Measurements from ENCODE around the gene TSPO2. TPM values are rescaled to one million over a fixed set of nuclear protein-coding genes. Genes with fewer than 3 reads are reported as not detected.

TSPO2 gene
- total RNA-seq, 6 experiments from 2014 or later = not detected

- Mint-ChIP-seq H3K9me3 (no peaks in the 10 kb centered on the region), H3K4me3 (no peak overlapping the region), H3K27ac (no peak overlapping the region), H3K4me1 (ENCODE audit: low read depth) (peaks cover 28% of the 10 kb centered on the region), H3K27me3 (ENCODE audit: insufficient read depth) (peaks cover 6% of the 10 kb centered on the region), H3K36me3 (ENCODE audit: low read depth) (no peaks in the 10 kb centered on the region)
- DNase-seq = no peak
- TF ChIP-seq CTCF (IDR thresholded peaks at IDR 0.05) = no peak
Measured at GRCh38 chr6:41058783-41059181, 16.5 kb downstream of the TSPO2 start.

- Mint-ChIP-seq H3K36me3 (ENCODE audit: low read depth) (no peaks in the 10 kb centered on the region), H3K9me3 (no peaks in the 10 kb centered on the region), H3K27me3 (ENCODE audit: insufficient read depth) (peaks cover 6% of the 10 kb centered on the region), H3K4me3 (no peak overlapping the region), H3K4me1 (ENCODE audit: low read depth) (peaks cover 28% of the 10 kb centered on the region), H3K27ac (no peak overlapping the region)
- peak; percentile 48 for DNase-seq
- no peak for TF ChIP-seq CTCF (IDR thresholded peaks at IDR 0.05)
Measured at GRCh38 chr6:41059556-41059955, 17.3 kb downstream of the TSPO2 start.

GRCh38 chr6:41061196-41061726 is 19.0 kb downstream of the TSPO2 start:
- H3K36me3 Mint-ChIP-seq (ENCODE audit: low read depth) = no peaks in the 10 kb centered on the region; the same call in 1 of the 2 replicates
- no peak overlapping the region for H3K4me3 Mint-ChIP-seq
- no peaks in the 10 kb centered on the region for H3K9me3 Mint-ChIP-seq
- peaks cover 28% of the 10 kb centered on the region for H3K4me1 Mint-ChIP-seq (ENCODE audit: low read depth)
- DNase-seq = no peak
- no peak overlapping the region for H3K27ac Mint-ChIP-seq
- no peak for TF ChIP-seq CTCF (IDR thresholded peaks at IDR 0.05)
- peaks cover 3% of the 10 kb centered on the region for H3K27me3 Mint-ChIP-seq (ENCODE audit: insufficient read depth)

GRCh38 chr6:41062056-41062455 is 19.8 kb downstream of the TSPO2 start:
- no peaks in the 10 kb centered on the region for H3K9me3 Mint-ChIP-seq
- no peak overlapping the region for H3K27ac Mint-ChIP-seq
- H3K4me3 Mint-ChIP-seq = no peak overlapping the region
- H3K4me1 Mint-ChIP-seq (ENCODE audit: low read depth) = peaks cover 36% of the 10 kb centered on the region
- H3K27me3 Mint-ChIP-seq (ENCODE audit: insufficient read depth) = no peaks in the 10 kb centered on the region; the same call in 1 of the 2 replicates
- TF ChIP-seq CTCF (IDR thresholded peaks at IDR 0.05) = no peak
- no peak for DNase-seq
- H3K36me3 Mint-ChIP-seq (ENCODE audit: low read depth) = no peaks in the 10 kb centered on the region; the same call in 1 of the 2 replicates

GRCh38 chr6:41063884-41064285 is 21.6 kb downstream of the TSPO2 start:
- H3K9me3 Mint-ChIP-seq = no peaks in the 10 kb centered on the region
- H3K36me3 Mint-ChIP-seq (ENCODE audit: low read depth) = no peaks in the 10 kb centered on the region; the same call in 1 of the 2 replicates
- H3K27ac Mint-ChIP-seq = no peak overlapping the region
- no peak for DNase-seq
- no peaks in the 10 kb centered on the region for H3K27me3 Mint-ChIP-seq (ENCODE audit: insufficient read depth)
- H3K4me1 Mint-ChIP-seq (ENCODE audit: low read depth) = peaks cover 38% of the 10 kb centered on the region
- TF ChIP-seq CTCF (IDR thresholded peaks at IDR 0.05) = no peak
- no peak overlapping the region for H3K4me3 Mint-ChIP-seq

Measured in HFFc6 (cell line).